Progenitor cell of endocrine pancreas (in vitro differentiated cells): Measurements from ENCODE around the gene PPP1R8. TPM values are rescaled to one million over a fixed set of nuclear protein-coding genes. Genes with fewer than 3 reads are reported as not detected.

Experiments used
- DNase-seq: peaks from one replicate; pipeline ENCODE4 v3.0.0; 2021; ENCODE audit warnings: low spot score; ENCODE audit not compliant: unreplicated experiment
- H3K27ac Mint-ChIP-seq: 2 replicates; pipeline ENCODE4 v1.8.0; 2021; ENCODE audit warnings: mild to moderate bottlenecking, moderate library complexity, mixed read lengths
- H3K27me3 Mint-ChIP-seq: 2 replicates; pipeline ENCODE4 v1.8.0; 2021; ENCODE audit warnings: mixed read lengths
- H3K36me3 Mint-ChIP-seq: 2 replicates; pipeline ENCODE4 v1.8.0; 2022; ENCODE audit warnings: mixed read lengths; ENCODE audit not compliant: insufficient read depth
- H3K4me1 Mint-ChIP-seq: 2 replicates; pipeline ENCODE4 v1.8.0; 2021; ENCODE audit warnings: low read depth, mixed read lengths
- H3K4me3 Mint-ChIP-seq: 2 replicates; pipeline ENCODE4 v1.8.0; 2021; ENCODE audit warnings: low read depth, mild to moderate bottlenecking, moderate library complexity, mixed read lengths
- H3K9me3 Mint-ChIP-seq: 2 replicates; pipeline ENCODE4 v1.8.0; 2021; ENCODE audit warnings: low read depth, mixed read lengths
- long read RNA-seq: library from polyadenylated mRNA; unstranded; transcript quantifications from one replicate; pipeline ENCODE4 v2.0.0, GENCODE V29; 2020
- total RNA-seq: library from RNA; stranded (reverse); gene quantifications from 2 replicates; pipeline ENCODE4 v1.2.1, GENCODE V29; 2021
- TF ChIP-seq, protein P1 (sequence below): fragments of 200-600 bp; sonication (generic); IDR thresholded peaks from one replicate; pipeline ENCODE4 v1.5.0; 2021; ENCODE audit warnings: antibody characterized with exemption, mild to moderate bottlenecking; ENCODE audit not compliant: unreplicated experiment

The PPP1R8 gene
- 50.4 and 52.5 TPM in 2 replicates for total RNA-seq
- long read RNA-seq, partial matches to known transcripts = 6 of 11 reads
- long read RNA-seq, other reads (novel, unspliced or antisense) = 2 of 11 reads

DNA sequence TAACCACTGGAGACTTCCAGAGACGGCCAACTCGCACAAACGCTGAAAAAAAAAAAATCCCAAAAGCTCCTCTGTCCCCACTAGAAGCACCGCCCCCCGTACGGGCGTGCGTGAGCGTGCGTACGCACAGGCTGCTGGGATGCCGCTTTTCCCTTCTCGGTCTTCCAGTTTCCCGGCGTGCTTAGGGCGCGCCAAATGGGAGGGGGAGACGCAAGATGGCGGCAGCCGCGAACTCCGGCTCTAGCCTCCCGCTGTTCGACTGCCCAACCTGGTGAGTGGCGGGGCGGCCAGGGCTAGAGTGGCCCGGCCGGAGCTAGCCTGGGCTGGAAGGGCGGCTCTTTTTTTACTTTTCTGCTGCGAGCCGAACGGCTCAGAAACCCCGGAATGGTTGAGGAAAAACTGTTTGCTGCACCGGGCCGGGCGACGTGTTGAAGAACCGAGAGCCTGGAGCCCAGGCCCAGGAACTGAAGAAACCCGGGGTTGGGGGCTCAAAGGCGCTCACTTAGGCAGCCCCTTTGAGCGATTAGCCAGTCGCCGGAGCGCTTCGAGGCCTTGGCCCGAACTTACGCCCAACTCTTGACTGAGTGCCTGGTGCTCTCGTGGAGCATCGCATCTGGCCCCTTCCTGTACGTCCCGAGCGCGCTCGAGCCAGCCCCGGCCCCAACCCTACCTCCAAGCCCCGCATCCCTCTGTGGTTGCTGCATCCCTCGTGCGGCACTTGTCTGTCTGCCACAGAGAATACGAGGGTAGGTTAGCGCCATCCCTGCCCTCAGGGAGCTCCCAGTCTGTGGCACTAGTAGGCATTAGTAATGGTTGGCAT, at the start of gene PPP1R8:
Gene PPP1R8 (plus strand): TSS at position 162 of the 820 bp plus-strand sequence. CDS start 54 bp downstream, at position 216.
- Mint-ChIP-seq H3K4me1 (peaks cover 10% of the 10 kb centered on the region), H3K36me3 (peaks cover 1% of the 10 kb centered on the region), H3K4me3 (peak within 1 kb of the TSS; percentile 96), H3K27me3 (no peaks in the 10 kb centered on the region), H3K9me3 (no peaks in the 10 kb centered on the region), H3K27ac (peak within 1 kb of the TSS; percentile 99)
- DNase-seq = peak; percentile 82
- TF ChIP-seq, protein P1, sequence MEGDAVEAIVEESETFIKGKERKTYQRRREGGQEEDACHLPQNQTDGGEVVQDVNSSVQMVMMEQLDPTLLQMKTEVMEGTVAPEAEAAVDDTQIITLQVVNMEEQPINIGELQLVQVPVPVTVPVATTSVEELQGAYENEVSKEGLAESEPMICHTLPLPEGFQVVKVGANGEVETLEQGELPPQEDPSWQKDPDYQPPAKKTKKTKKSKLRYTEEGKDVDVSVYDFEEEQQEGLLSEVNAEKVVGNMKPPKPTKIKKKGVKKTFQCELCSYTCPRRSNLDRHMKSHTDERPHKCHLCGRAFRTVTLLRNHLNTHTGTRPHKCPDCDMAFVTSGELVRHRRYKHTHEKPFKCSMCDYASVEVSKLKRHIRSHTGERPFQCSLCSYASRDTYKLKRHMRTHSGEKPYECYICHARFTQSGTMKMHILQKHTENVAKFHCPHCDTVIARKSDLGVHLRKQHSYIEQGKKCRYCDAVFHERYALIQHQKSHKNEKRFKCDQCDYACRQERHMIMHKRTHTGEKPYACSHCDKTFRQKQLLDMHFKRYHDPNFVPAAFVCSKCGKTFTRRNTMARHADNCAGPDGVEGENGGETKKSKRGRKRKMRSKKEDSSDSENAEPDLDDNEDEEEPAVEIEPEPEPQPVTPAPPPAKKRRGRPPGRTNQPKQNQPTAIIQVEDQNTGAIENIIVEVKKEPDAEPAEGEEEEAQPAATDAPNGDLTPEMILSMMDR = no peak

DNA sequence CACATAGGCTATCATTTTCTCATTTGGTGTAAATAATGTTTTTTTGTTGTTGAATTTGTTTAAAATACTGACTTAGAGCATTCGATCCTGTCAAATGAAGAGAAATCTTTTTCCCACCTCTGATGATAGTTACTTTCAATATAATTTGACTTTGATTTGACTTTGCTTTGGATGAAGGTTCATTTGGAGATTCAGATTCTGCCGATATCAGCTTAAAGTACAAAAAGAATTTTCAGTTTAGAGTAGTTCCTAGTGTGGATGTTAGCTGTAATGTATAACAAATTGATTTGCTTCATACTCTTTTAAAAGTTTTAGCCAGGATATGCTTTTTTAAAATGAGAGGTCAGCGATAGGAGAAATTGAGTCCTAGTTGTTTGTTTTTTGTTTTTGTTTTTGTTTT, 47.6 kb upstream of the PPP1R8 start:
- TF ChIP-seq, protein P1 = no peak
- Mint-ChIP-seq H3K27ac (no peak overlapping the region), H3K9me3 (no peaks in the 10 kb centered on the region), H3K4me1 (peaks cover 12% of the 10 kb centered on the region), H3K36me3 (no peaks in the 10 kb centered on the region), H3K27me3 (no peaks in the 10 kb centered on the region), H3K4me3 (no peak overlapping the region)
- no peak for DNase-seq

DNA sequence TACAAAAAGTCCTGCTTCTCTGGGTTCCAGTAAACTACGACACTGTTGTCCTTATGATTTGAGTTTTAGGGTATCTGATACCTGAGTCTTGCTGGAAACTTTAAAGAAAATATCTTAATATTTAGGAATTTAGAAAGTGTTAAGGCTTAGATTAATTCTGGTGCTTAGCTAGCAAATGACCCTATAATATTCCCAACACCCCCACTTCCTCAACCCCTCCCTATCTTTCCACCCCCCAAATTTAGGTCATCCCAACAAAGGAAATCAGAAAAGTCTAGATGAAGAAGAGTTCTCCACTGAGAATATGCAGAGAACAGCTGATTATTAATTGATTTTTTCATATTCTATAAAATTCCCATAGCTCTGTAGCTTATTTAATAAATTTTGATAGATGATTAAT, 45.9 kb upstream of the PPP1R8 start:
- no peak for DNase-seq
- H3K9me3 Mint-ChIP-seq = no peaks in the 10 kb centered on the region
- no peak overlapping the region for H3K27ac Mint-ChIP-seq
- TF ChIP-seq, protein P1 = no peak
- H3K36me3 Mint-ChIP-seq = peaks cover under 1% of the 10 kb centered on the region
- H3K4me1 Mint-ChIP-seq = peaks cover 12% of the 10 kb centered on the region
- no peaks in the 10 kb centered on the region for H3K27me3 Mint-ChIP-seq
- no peak overlapping the region for H3K4me3 Mint-ChIP-seq

- no peaks in the 10 kb centered on the region for H3K27me3 Mint-ChIP-seq
- peaks cover 12% of the 10 kb centered on the region for H3K4me1 Mint-ChIP-seq
- H3K27ac Mint-ChIP-seq = peak overlapping the region; percentile 86
- TF ChIP-seq, protein P1 = no peak
- H3K9me3 Mint-ChIP-seq = no peaks in the 10 kb centered on the region
- H3K4me3 Mint-ChIP-seq = no peak overlapping the region
- no peak for DNase-seq
- H3K36me3 Mint-ChIP-seq = peaks cover 7% of the 10 kb centered on the region
Measured at GRCh38 chr1:27785781-27786455, 44.7 kb upstream of the PPP1R8 start.

DNA sequence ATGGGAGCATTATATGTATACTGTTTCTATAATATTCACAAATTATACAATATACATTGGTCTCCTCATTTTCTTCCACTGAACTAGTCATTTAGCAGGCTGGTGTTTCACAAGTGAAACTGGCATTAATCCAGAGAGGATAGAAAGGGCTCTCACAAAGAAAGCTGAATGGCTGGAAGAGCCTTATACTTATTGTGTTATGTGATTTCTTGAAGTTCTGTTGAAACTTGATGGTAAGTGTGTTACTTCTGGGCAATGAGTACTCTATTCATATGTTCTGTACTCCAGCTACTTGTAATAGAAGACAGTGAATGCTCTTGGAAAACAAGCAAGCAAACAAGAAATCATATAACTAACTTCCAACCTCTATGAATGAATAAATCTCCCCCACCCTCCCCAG, 42.7 kb upstream of the PPP1R8 start:
- H3K4me3 Mint-ChIP-seq = no peak overlapping the region
- H3K4me1 Mint-ChIP-seq = peaks cover 12% of the 10 kb centered on the region
- H3K27ac Mint-ChIP-seq = no peak overlapping the region
- TF ChIP-seq, protein P1 = no peak
- no peaks in the 10 kb centered on the region for H3K9me3 Mint-ChIP-seq
- no peak for DNase-seq
- no peaks in the 10 kb centered on the region for H3K27me3 Mint-ChIP-seq
- peaks cover 7% of the 10 kb centered on the region for H3K36me3 Mint-ChIP-seq
